Suprapubic skin (tissue), 3 donors: Measurements from ENCODE around the gene IL36RN.

Experiments used
- POLR2AphosphoS5 ChIP-seq, 3 donors: sonication (generic); formaldehyde crosslinking; IDR thresholded peaks; one replicate each; pipeline ENCODE4 v1.6.1; 2017; ENCODE audit warnings: antibody characterized with exemption in 3 of 3
- TF ChIP-seq, protein P1 (sequence below), 2 donors: fragments of 200-600 bp in 1 of 2; fragments of 450-650 bp in 1 of 2; sonication (generic) in 1 of 2; IDR thresholded peaks; one replicate each; pipeline ENCODE4 v1.5.1; 2016 to 2019; ENCODE audit warnings: antibody characterized with exemption in 2 of 2, mild to moderate bottlenecking in 1 of 2, moderate library complexity in 1 of 2

- TF ChIP-seq, protein P1, sequence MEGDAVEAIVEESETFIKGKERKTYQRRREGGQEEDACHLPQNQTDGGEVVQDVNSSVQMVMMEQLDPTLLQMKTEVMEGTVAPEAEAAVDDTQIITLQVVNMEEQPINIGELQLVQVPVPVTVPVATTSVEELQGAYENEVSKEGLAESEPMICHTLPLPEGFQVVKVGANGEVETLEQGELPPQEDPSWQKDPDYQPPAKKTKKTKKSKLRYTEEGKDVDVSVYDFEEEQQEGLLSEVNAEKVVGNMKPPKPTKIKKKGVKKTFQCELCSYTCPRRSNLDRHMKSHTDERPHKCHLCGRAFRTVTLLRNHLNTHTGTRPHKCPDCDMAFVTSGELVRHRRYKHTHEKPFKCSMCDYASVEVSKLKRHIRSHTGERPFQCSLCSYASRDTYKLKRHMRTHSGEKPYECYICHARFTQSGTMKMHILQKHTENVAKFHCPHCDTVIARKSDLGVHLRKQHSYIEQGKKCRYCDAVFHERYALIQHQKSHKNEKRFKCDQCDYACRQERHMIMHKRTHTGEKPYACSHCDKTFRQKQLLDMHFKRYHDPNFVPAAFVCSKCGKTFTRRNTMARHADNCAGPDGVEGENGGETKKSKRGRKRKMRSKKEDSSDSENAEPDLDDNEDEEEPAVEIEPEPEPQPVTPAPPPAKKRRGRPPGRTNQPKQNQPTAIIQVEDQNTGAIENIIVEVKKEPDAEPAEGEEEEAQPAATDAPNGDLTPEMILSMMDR (IDR thresholded peaks at IDR 0.05), result no peak
- no peak for TF ChIP-seq POLR2AphosphoS5 (IDR thresholded peaks at IDR 0.05)
These were observed 20.7 kb upstream of the IL36RN start for GRCh38 chr2:113038291-113038690.
